ENCODE data around the gene HOMER3. TPM values are rescaled to one million over a fixed set of nuclear protein-coding genes. Genes with fewer than 3 reads are reported as not detected.

HOMER3 gene
- total RNA-seq, 1 donor from 2014 or later = 279 TPM

DNA sequence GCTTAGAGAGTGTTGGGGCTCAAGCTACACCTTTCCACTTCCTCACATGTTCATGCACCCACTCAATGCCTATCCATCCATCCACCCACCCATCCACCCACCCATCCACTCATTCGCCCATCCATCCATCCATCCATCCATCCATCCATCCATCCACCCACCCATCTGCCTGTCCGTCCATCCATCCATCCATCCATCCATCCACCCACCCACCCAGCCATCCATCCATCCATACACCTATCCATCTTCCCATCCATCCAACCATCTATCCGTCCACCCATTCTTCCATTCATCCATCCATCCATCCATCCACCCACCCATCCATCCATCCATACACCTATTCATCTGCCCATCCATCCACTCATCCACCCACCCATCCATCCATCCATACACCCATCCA lies 13.1 kb upstream of the HOMER3 start:
- DNase-seq (ENCODE audit: low read depth in 2 of 2) = no peak

DNA sequence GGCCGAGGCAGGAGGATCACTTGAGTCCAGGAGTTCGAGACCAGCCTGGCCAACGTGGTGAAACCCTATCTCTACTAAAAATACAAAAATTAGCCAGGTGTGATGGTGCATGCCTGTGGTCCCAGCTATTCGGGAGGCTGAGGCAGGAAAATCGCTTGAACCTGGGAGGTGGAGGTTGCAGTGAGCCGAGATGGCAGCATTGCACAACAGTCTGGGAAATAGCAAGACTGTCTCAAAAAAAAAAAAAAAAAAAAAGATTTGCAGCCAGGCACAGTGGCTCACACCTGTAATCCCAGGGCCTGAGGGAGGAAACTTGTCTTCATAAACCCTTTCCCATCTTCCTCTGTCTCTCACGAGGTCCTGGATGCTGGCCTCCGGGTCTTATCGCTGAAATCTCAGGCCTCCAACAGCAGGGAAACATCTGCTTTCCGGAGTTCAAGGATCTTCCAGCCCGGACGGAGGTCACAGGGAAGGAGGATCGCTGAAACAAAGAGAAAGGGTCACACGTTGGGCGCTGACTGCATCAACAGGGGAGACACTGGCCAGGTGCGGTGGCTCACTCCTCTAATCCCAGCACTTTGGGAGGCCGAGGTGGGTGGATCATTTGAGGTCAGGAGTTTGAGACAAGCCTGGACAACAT lies 11.5 kb upstream of the HOMER3 start:
- DNase-seq (ENCODE audit: low read depth in 2 of 2) = peak; percentile 74 to 76

DNA sequence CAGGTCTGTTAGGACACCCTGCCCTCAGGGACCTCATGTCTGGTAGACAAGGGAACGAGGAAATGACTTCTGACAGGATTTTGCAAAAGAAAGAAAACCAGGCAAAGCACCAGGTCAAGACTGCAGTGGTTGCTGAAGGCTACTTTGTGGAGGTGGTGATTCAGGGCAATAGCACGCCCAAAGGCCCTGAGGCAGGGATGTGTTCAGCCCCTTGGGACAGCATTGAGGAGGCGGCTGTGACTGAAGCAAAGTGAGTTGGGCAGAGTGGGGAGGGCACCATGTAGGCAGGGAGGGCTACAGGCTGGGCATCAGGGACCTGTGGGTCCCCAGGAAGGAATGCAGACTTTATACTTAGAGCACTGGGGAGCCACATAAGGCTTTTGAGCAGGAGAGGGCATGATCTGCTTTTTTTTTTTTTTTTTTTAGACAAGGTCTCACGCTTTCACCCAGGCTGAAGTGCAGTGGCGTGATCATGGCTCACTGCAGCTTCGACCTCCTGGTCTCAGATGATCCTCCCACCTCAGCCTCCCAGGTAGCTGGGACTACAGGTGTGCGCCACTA lies 10.8 kb upstream of the HOMER3 start:
- DNase-seq (ENCODE audit: low read depth in 2 of 2) = no peak

DNA sequence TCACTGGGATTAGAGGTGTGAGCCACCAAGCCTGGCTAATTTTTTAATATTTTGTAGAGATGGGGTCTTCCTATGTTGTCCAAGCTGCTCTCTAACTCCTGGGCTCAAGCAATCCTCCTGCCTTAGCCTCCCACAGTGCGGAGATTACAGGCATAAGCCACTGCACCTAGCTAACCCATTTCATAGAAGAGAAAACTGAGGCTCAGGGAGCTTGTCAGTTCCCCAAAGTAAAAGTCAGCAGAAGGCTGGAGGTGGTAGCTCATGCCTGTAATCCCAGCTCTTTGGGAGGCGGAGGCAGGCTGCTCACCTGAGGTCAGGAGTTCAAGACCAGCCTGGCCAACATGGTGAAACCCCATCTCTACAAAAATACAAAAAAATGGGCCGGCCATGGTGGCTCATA lies 8.8 kb upstream of the HOMER3 start:
- DNase-seq (ENCODE audit: low read depth in 2 of 2) = no peak

DNA sequence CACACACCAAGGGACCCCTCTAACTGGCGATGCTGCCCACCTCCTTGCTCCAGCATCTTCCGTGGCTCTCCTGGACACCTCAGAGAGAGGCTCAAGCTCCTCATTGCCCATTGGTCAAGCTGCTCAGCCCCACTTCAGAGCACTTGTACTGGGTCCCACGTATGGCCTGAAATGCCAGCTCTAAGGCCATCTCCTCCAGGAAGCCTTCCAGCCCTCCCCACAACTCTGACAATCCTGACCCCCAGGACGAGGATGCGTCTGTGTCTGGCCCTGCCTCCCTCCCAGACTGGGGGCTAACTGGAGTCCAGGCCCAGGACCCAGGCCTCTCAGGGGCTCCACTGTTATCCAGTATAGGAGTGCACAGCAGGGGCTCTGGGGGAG lies 7.9 kb upstream of the HOMER3 start:
- no peak for DNase-seq (ENCODE audit: low read depth in 2 of 2)

DNA sequence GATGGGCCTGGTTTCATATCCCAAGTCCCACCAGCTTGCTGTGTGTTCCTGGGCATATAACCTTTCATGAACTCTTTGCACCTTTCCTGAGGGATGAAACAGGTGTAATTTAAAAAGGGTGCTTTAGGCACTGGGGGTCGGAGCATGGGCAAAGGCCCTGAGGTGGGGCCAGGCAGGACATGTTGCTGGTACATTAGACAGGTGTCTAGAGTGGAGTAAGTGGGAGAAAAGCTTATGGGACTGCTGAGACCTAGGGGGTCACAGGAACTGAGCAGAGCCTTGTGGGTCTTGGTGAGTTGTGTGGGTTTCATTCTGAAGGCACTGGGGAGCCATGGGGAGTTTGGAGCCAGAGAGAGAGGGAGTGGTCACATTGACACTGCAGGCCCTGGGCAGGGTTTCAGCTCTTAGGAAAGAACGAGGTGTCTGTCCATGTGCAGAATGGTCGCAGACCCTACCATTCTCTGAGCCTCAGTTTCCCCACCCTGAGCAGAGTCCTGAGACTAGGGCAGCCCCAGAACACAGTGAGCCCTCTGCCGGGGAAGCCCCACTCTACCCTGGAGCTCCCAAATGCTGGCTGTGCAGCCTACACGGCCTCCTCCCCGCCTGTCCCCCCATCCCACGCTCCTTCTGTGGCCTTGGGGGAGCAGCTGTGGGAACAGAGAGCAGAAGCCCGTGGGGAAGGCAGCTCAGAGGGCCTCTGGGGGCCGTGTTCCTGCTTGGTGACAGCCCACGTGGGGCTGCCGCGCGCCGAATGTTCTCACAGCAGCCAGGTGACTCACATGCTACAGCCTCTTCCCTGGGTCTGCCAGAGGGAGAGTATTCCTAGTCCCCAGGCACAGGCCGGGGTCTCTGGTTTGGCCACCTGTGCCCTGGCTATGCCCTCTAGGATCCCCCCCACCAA lies 7.3 kb upstream of the HOMER3 start:
- no peak for DNase-seq (ENCODE audit: low read depth in 2 of 2)

DNA sequence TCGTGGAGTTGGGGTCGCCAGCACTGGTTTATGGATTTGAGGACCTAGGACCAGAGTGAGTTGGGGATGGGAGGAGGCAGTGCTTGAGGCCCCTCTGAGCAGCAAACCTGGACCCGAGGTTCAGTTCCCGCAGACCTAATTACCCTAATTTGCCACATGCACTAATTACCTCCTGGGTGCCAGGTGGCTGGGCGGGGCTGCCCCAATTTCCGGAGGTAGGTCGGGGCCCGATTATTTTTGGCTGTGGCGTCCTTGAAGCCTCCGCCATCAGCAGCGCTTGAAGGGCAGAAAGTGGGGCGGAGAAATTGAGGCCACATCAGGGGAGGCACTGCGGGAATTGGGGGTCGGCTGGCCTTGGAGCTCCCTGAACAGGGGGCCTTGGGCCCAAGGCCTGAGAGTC lies 5.9 kb upstream of the HOMER3 start:
- no peak for DNase-seq (ENCODE audit: low read depth in 2 of 2)

DNA sequence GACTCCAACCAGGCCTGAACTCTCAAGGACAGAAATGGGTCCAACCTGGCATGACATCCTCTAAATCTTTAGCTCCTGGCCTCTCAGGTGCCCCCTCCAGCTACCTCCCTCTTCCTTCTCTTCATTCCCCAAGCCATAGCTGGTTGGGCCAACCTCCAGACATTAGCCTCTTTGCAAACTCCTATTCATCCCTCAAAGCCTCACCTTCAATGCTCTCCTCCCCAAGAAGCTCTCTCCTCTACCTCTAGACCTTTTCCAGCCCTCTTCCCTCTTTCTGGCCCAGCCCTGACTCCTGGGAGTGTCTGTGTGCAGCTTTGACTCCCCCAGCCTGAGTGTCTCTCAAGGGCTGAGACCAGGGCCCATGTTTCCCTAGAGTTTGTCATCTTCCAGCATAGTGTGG lies 5.3 kb upstream of the HOMER3 start:
- no peak for DNase-seq (ENCODE audit: low read depth in 2 of 2)

DNA sequence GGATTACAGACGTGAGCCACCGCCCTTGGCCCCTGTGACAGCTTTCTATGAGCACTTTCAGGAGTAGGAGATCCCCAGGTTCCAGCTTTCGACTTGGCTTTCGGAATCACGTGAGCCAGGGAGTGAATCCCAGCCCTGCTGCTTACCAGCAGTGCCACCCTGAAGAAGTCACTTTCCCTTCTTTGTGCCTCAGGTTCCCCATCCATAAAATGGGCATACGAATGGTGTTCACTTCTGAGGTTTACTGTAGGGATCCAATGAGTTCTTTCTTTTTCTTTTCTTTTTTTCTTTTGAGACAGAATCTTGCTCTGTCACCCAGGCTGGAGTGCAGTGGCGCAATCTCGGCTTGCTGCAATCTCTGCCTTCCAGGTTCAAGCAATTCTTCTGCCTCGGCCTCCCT lies 4.3 kb upstream of the HOMER3 start:
- DNase-seq (ENCODE audit: low read depth in 2 of 2) = no peak

DNA sequence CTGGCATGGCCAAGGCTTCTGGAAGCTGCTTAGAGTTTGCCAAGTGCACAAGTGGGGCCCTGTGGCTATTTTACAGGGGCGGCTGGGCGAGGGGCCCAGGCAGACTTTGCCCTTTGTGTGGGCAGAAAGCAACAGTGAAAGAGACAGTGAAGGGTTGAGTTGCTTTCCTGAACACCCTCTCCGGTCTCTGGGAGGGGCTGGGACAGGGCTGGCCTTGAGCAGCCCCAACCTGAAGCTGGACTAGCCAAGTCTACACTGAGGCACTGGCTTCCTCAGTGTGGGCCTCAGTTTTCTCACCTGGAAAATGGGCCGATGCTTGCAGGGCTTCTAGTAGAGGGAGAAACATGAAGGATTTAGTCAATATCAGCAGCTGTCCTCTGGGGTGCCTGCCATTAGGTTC lies 2.4 kb upstream of the HOMER3 start:
- DNase-seq (ENCODE audit: low read depth in 2 of 2) = no peak

DNA sequence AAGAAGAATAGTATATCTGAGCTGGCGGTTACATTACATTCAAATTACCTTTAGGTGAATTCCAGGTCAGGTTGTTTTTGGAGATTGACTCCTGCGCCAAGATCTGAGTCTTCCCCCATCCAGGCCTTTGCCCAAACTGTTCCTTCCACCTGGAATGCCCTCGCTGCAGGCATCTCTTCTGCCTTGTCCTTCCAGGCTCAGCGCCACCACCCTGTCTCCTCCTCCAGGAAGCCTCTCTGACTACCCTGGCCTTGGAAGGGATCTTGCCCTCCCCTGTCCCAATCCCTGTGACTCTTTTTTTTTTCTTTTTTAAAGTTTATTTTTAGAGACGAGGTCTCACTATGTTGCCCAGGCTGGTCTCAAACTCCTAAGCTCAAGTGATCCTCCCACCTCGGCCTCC lies 1.7 kb upstream of the HOMER3 start:
- no peak for DNase-seq (ENCODE audit: low read depth in 2 of 2)

DNA sequence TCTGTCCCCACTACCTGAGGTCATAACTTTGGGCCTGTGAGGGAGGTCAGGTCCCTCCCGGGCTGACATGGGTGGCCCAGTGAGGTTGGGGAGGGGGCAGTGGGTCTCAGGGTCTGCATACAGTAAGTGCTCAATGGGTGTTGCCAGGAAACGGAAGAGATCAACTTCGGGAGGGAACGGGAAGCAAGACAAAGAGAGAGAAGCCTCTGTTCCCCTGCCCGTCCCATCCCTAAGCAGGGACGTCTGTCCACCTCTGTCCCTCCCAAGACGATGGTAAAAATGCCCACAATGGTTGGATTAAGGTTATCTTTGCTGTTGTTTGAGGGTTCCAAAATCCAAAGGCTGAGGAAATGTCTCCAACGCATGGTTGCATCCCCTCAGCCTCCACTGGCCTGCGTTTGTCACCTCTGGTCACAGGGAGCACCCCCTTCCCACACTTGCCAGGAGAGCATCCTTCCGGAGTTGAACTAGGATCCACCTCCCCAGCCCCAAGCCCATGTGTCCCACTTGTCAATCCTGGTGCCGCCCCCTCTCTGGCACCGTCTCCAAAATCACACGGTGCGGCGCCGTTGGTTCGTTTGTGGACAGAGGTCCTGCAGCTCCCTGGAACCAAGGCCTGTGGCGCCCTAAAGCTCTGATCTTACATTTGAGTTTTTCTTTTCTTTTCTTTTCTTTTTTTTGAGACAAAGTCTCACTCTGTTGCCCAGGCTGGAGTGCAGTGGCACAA lies 774 bp upstream of the HOMER3 start:
- peak in 1 of 2 donors; percentile 51 for DNase-seq (ENCODE audit: low read depth in 2 of 2)

DNA sequence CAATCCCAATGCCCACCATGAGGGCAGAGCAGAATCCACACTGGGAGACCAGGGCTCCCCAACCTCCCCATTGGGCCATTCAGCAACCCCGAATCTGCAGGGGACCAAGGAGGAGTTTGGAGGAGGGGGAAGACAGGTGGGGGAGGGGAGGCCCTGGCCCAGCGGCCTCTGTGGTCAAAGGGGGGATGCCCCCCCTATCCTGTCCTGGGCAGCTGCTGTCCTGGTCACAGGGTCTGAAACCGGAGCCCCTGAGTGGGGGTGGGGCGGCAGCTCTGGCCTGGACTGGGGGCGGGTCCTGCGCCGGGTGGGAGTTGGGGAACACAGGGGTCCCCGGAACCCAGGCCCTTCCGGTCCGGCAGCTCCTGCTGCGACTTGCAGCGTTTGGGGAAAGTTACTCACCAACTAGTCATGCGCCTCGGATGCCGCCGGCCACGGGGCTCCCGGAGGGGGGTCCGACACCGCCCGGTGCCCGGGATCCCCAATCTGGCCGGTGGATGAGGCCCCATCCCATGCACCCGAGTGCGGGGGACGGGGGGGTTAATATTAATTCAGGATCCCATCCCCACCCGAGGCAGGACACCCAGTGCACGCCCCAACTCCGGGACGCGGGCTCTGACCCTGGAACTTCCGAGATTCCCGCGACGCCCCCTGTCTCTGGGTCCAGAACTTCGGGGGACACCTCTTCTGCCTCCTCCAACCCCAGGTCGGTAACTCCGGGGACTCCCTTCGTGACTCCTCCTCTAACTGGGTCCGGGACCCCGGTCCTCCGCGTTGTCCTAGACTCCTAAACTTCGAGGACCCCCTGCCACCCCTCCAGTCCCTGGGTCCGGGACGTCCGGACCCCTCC lies 872 bp downstream of the HOMER3 start:
- peak; percentile 43 to 48 for DNase-seq (ENCODE audit: low read depth in 2 of 2)

DNA sequence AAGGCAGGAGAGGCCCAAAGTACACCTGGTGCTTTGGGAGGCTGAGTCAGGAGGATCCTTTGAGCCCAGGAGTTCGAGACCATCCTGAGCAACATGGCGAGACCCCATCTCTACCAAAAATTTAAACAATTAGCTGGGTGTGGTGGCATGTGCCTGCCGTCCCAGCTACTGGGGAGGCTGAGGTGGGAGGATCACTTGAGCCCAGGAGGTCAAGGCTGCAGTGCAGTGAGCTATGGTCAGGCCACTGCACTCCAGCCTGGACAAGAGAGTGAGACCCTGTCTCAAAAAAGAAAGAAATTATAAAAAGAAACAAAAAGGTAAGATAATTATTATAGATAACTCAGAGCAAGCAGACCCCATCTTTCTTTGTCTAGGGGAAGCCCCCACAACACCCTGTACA lies 1.9 kb downstream of the HOMER3 start:
- no peak for DNase-seq (ENCODE audit: low read depth in 2 of 2)

DNA sequence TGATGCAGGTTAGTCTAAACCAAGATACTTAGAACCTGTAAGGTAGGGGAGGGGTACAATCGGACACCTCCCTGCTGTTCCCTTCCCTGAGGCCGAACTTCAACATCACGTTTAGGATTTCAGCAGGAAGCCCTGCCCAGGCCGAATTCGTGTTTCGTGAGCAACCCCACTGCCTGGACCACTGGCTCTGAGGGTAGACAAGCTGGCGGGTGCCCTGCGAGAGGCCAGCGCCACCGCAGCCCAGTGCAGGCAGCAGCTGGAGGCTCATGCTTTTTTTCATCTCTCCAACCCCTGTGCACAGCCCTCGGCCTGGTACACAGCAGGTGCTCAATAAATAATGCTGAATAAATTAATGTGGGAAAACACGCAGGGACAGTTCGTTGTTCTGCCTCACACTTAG lies 7.7 kb downstream of the HOMER3 start:
- no peak for DNase-seq (ENCODE audit: low read depth in 2 of 2)

DNA sequence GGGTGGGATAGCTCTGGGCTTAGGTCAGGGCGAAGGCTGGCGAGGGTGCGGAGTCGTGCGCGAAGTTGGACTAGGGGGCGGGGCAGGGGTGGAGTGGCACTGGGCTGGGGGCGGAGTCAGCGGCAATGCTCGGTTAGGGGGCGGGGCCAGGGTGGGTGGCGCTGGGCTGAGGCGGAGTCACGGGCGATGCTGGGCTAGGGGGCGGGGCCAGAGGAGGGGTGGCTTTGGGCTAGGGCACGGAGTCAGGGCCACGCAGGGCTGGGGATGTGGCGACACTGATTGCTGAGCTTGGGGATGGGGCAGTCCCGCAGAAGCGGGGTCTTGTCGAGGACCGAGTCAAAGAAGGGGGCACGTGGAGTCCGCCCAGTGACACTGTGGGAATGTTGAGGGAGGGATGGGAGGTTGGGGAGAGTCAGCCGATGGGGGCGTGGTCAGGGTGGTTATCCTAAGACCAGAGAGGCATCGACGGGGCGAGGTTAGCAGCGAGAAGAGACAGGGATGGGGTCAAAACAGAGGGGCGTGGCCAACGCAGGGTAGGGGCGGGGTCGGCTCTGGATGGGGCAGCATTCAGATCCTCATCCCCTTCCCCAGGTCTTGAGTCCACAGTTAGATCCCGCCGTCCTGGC lies 8.7 kb downstream of the HOMER3 start:
- DNase-seq (ENCODE audit: low read depth in 2 of 2) = peak; percentile 56 to 70

DNA sequence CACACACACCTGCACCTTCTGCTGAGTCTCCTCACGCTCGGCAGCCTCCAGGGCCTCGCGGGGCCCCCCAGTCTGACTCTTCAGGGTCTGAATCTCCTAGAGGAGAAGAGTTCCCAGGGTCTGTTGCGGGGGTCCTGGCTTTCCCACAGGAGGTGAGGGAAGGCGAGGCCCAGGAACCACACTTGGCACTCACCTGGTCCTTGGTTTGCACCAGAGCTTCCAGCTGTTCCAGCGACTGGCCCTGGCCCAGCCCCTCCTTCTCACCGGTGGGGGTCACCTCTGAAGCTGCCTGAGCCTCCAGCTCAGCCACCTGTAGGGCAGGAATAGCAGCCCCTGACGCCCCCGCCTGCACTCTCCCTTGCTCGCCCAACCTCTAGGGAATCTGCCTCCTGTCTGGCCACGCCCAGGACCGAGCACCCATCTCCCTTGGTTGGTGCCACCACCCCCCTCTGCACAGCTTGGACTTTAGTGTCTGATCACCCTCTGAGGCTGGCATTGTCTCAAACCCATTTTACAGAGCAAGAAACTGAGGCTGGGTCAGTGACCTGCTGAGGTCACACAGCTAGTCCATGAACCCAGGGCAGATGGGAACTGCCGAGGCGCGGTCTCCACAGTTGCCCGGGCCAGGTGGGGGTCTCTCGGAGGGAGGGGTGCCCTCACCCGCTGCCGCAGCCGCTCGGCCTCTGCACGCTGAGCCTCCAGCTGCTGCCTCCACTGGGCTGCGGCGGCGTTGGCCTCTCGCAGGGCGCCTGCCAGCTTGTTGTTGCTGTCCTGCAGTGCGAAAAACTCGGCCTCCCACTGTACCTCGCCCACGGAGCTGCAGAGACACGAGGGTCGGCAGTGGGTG lies 9.5 kb downstream of the HOMER3 start:
- DNase-seq (ENCODE audit: low read depth in 2 of 2) = no peak

DNA sequence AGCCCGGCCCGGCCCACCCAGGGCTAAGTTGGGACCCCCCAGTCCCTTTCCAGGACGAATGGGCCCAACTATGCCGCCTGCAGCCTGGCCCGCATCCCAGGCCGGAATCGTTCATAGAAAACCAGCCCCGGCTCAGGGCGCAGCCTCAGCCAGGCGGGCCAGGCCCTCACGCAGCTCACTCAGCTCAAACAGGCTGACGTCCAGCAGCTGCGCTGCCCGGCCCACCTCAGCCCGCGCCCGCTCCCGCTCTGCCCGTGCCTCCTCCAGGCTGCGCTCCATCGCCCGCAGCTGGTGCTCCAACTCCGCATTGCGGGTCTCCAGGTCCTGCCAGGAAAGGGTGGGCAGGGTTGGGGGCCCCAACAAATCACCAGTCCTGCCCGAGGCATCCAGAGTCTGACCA lies 11.7 kb downstream of the HOMER3 start:
- no peak for DNase-seq (ENCODE audit: low read depth in 2 of 2)

DNA sequence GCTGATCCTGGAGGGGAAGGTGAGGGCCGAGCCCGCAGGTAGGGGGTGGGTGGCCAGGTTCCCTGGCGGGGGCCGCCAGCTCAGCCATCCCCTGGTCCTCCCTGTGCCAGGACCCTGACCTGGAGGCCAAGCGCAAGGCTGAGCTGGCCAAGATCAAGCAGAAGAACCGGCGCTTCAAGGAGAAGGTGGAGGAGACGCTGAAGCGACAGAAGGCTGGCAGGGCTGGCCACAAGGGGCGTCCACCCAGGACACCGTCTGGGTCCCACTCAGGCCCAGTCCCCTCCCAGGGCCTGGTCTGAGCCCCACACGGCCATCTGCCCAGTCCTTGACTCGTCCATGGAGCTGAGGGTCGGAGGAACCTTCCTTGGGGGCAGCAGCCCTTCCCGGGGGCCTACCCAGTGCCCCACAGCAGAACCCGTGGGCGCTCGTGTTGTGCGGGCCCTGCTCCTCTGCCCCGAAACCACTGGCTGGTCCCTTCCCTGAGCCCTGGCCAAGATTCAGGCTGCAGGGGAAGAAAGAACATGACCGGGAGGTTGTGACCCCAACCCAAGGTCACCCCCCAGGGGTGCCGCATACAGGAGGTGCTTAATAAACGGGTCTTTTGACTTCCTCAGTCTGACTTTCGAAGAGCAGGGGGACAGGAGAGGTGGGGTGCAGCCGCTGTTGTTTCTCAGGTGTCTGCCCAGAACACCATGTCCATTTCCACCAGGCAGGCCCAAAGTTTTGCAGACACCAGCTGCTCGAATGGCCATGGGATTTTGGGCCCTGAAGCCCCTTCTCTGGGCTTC lies 12.8 kb downstream of the HOMER3 start:
- no peak for DNase-seq (ENCODE audit: low read depth in 2 of 2)

Data from lung microvascular endothelial cell (primary cell).